Common myeloid progenitor, CD34-positive (primary cell): ENCODE results near the gene EPB41L4B.
"Not testable (repeated sequence)": the region's sequence is repeated elsewhere in the genome, so short reads cannot be mapped to it uniquely, and the experiment has no call there.

ENCODE experiments used
- CTCF ChIA-PET: fragments of 350-600 bp; sonication (Branson Sonifier 250); formaldehyde crosslinking; loops from one replicate; lab custom pipeline; 2021; ENCODE audit warnings: antibody characterized with exemption; lab: Charles Lee
- POLR2A ChIA-PET: fragments of 350-600 bp; sonication (Branson Sonifier 250); formaldehyde crosslinking; loops from one replicate; lab custom pipeline; 2021; ENCODE audit warnings: antibody characterized with exemption; lab: Charles Lee
- DNase-seq, 3 donors: peaks; one replicate each; pipeline versions ENCODE4 v3.0.0 to v3.0.0-alpha.2; 2013
- H3K27ac ChIP-seq, 2 experiments: 1 replicate in 1 of 2; 2 replicates in 1 of 2; pipeline ENCODE4 v1.7.0; 2013; ENCODE audit warnings: inconsistent platforms in 2 of 2, low read length in 2 of 2, mild to moderate bottlenecking in 2 of 2, low read depth in 1 of 2, moderate library complexity in 1 of 2; ENCODE audit not compliant: severe bottlenecking in 2 of 2, insufficient read depth in 1 of 2, poor library complexity in 1 of 2
- H3K27me3 ChIP-seq, 5 experiments: replicated peaks in 2 of 5; 1 replicate in 3 of 5; 2 replicates in 2 of 5; pipeline versions ENCODE4 v1.6.1 to v1.7.0; 2013; ENCODE audit warnings: low read length in 4 of 5, mild to moderate bottlenecking in 2 of 5, moderate library complexity in 2 of 5, inconsistent platforms in 1 of 5; ENCODE audit not compliant: insufficient read depth in 5 of 5, control insufficient read depth in 4 of 5
- H3K36me3 ChIP-seq, 4 experiments: 1 replicate in 2 of 4; 2 replicates in 2 of 4; pipeline versions ENCODE4 v1.6.1 to v1.7.0; 2013; ENCODE audit warnings: low read length in 3 of 4, control low read depth in 1 of 4, mild to moderate bottlenecking in 1 of 4; ENCODE audit not compliant: control insufficient read depth in 4 of 4, insufficient read depth in 4 of 4
- H3K4me1 ChIP-seq, 4 experiments: 1 replicate in 3 of 4; 2 replicates in 1 of 4; pipeline versions ENCODE4 v1.6.1 to v1.7.1; 2013; ENCODE audit warnings: low read length in 3 of 4, mild to moderate bottlenecking in 3 of 4, control low read depth in 1 of 4, inconsistent platforms in 1 of 4, moderate library complexity in 1 of 4; ENCODE audit not compliant: control insufficient read depth in 4 of 4, insufficient read depth in 4 of 4; ENCODE audit errors: control extremely low read depth in 1 of 4
- H3K4me3 ChIP-seq, 7 experiments: 1 replicate in 4 of 7; 2 replicates in 3 of 7; pipeline versions ENCODE4 v1.5.1 to v1.7.0; 2013; ENCODE audit warnings: mild to moderate bottlenecking in 7 of 7, low read length in 6 of 7, moderate library complexity in 6 of 7, inconsistent platforms in 2 of 7, low read depth in 2 of 7, control low read depth in 1 of 7; ENCODE audit not compliant: insufficient read depth in 4 of 7, control insufficient read depth in 1 of 7; ENCODE audit errors: extremely low read depth in 1 of 7
- H3K9me3 ChIP-seq, 5 experiments: 1 replicate in 4 of 5; 2 replicates in 1 of 5; pipeline versions ENCODE4 v1.6.1 to v1.7.1; 2013; ENCODE audit warnings: low read length in 4 of 5, mild to moderate bottlenecking in 2 of 5, inconsistent platforms in 1 of 5, low read depth in 1 of 5, moderate library complexity in 1 of 5; ENCODE audit not compliant: control insufficient read depth in 4 of 5, insufficient read depth in 2 of 5; ENCODE audit errors: control extremely low read depth in 1 of 5
- WGBS: methylation state at CpG from one replicate; pipeline ENCODE4 v1.1.5; 2013; ENCODE audit not compliant: insufficient coverage; 5-methylcytosine and 5-hydroxymethylcytosine counted together

EPB41L4B gene

GRCh38 chr9:109289931-109290330 is 30.9 kb downstream of the EPB41L4B start:
- Histone ChIP-seq H3K4me1 (no peaks in the 10 kb centered on the region), H3K4me3 (no peak overlapping the region), H3K27ac (no peak overlapping the region), H3K27me3 (peaks cover 0 to 41% (median 10%) of the 10 kb centered on the region in 5 experiments), H3K36me3 (no peaks in the 10 kb centered on the region), H3K9me3 (no peaks in the 10 kb centered on the region)
- ChIA-PET POLR2A (no interaction called here), CTCF (no interaction called here)
- DNase-seq: no peak
- WGBS: no CpG with 5 or more reads among the region's 8 CpGs

GRCh38 chr9:109289186-109289585 is 31.7 kb downstream of the EPB41L4B start:
- Histone ChIP-seq H3K4me3 (no peak overlapping the region), H3K4me1 (no peaks in the 10 kb centered on the region), H3K27ac (no peak overlapping the region), H3K9me3 (no peaks in the 10 kb centered on the region), H3K36me3 (no peaks in the 10 kb centered on the region), H3K27me3 (peaks cover 0 to 43% (median 11%) of the 10 kb centered on the region in 5 experiments)
- ChIA-PET CTCF (no interaction called here), POLR2A (no interaction called here)
- no peak for DNase-seq
- 87% methylated on average over 5 of the region's 5 CpGs for WGBS

- CTCF ChIA-PET: no interaction called here
- POLR2A ChIA-PET: no interaction called here
- Histone ChIP-seq H3K27ac (no peak overlapping the region), H3K36me3 (no peaks in the 10 kb centered on the region), H3K27me3 (peaks cover 0 to 40% (median 11%) of the 10 kb centered on the region in 5 experiments), H3K9me3 (peaks cover 0 to 2% (median 0%) of the 10 kb centered on the region in 5 experiments), H3K4me3 (no peak overlapping the region), H3K4me1 (no peaks in the 10 kb centered on the region)
- DNase-seq: no peak
Observed at GRCh38 chr9:109286981-109287380, 33.9 kb downstream of the EPB41L4B start.

GRCh38 chr9:109286571-109286977 is 34.3 kb downstream of the EPB41L4B start:
- H3K4me3 ChIP-seq: no peak overlapping the region
- peaks cover 0 to 4% (median 0%) of the 10 kb centered on the region in 5 experiments for H3K9me3 ChIP-seq
- no peak overlapping the region for H3K27ac ChIP-seq
- no peak for DNase-seq
- peaks cover 0 to 36% (median 11%) of the 10 kb centered on the region in 5 experiments for H3K27me3 ChIP-seq
- ChIA-PET POLR2A (no interaction called here), CTCF (no interaction called here)
- 84% methylated on average over 4 of the region's 4 CpGs for WGBS
- no peaks in the 10 kb centered on the region for H3K4me1 ChIP-seq
- no peaks in the 10 kb centered on the region for H3K36me3 ChIP-seq

GRCh38 chr9:109283672-109284071 is 37.2 kb downstream of the EPB41L4B start:
- H3K4me3 ChIP-seq, H3K27ac ChIP-seq, H3K36me3 ChIP-seq, CTCF ChIA-PET, H3K9me3 ChIP-seq, H3K4me1 ChIP-seq, POLR2A ChIA-PET, DNase-seq: not testable (repeated sequence)
- H3K27me3 ChIP-seq: peaks cover 0 to 36% (median 6%) of the 10 kb centered on the region in 5 experiments
- WGBS: no CpG with 5 or more reads among the region's 2 CpGs

DNA sequence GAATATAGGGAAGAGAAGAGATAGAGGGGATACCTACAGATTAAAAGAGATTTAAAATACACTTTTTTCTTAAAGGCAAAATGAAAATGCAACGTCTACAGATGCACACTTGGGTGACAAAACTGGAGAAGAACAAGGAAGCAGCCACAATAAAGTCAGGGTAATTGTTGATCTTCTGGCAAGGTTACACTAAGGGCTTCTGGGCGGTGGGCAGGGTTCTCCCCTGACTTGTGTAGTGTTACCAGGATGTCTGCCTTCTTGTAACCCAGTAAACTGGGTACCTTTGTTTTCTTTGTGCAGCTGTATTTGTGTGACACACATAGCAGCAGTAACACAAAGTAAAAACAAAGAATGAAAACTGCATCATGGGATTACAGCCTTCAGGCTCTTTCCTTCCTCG is 37.8 kb downstream of the EPB41L4B start:
- ChIA-PET CTCF (no interaction called here), POLR2A (no interaction called here)
- Histone ChIP-seq H3K27me3 (peaks cover 0 to 40% (median 6%) of the 10 kb centered on the region in 5 experiments), H3K27ac (no peak overlapping the region), H3K36me3 (no peaks in the 10 kb centered on the region), H3K9me3 (peaks cover 0 to 4% (median 0%) of the 10 kb centered on the region in 5 experiments), H3K4me1 (no peaks in the 10 kb centered on the region), H3K4me3 (no peak overlapping the region)
- no peak for DNase-seq
- 100% methylated on average over 3 of the region's 3 CpGs for WGBS

DNA sequence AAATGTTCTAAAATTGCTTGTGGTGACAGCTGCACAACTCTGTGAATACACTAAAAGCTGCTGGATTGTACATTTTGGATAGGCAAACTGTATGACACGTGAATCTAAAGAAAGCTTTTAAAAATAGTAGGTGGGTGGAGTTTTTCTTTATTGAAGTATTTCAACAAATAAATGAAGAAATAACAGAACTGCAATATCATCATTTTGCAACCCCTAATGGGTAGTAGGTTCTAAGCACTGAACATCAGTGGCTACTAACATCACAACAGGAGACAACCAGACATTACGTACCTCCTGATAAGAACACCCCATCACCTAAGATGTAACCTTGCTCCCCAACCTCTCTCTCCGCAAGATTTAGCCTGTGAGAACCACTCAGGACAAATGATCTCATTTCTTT is 38.6 kb downstream of the EPB41L4B start:
- peaks cover 0 to 4% (median 0%) of the 10 kb centered on the region in 5 experiments for H3K9me3 ChIP-seq
- H3K4me3 ChIP-seq: no peak overlapping the region
- CTCF ChIA-PET: no interaction called here
- peaks cover 0 to 41% (median 6%) of the 10 kb centered on the region in 5 experiments for H3K27me3 ChIP-seq
- H3K36me3 ChIP-seq: no peaks in the 10 kb centered on the region
- POLR2A ChIA-PET: no interaction called here
- H3K27ac ChIP-seq: no peak overlapping the region
- DNase-seq: no peak
- H3K4me1 ChIP-seq: peaks cover 0 to 1% (median 0%) of the 10 kb centered on the region in 4 experiments
- WGBS: 100% methylated on average over 2 of the region's 3 CpGs
